NCI-H1930 (cell line): ENCODE results near the gene C19orf47.
"Not testable (repeated sequence)": the region's sequence is repeated elsewhere in the genome, so short reads cannot be mapped to it uniquely, and the experiment has no call there.

Experiments used
- DNase-seq, 2 experiments: peaks; one replicate each; lab custom pipeline; 2025; lab: John Stamatoyannopoulos, UW

Gene C19orf47

GRCh38 chr19:40348961-40349507 is 837 bp upstream of the C19orf47 start:
- DNase-seq: peak in 1 of 2 experiments; percentile 13

- no peak for DNase-seq
These were observed 3.8 kb downstream of the C19orf47 start for GRCh38 chr19:40344422-40344821.

GRCh38 chr19:40342644-40343311 is 5.4 kb downstream of the C19orf47 start:
- no peak for DNase-seq

DNA sequence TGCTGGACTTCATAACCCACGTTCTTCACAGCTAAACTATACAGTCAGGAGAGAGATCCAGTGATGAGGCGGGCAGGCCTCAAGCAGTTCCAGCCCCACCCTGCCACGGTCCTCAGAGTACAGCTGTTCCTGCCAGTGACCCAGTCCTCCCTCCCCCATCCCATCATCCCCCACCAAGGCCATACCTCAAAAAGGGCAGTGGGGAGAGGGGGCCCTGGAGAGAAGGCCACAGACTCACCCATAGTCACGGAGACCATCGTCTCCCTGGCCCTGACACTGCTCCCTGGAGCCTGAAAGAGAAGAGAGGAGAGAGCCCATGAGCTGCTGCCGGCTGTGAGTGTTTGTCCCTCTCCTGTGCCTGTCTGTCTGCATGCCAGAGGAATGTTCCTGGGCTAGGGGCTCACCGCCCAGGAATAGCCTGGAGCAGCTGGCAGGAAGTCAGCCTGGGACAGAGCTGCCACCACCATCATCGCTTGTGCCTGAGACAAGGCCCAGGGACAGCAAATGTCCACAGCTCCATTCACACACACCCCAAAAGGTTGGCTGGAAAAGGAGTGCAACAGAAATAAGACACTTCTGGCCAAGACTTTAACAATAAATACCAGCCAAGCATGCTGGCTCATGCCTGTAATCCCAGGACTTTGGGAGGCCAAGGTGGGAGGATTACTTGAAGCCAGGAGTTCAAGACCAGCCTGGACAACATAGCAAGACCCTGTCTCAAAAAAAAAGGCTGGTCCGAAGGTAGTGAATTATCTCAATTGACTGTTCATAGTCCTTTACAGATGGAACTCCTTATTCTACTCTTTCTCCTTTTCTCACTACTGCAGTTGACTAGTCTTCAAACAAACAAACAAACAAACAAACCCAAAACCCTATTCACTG is 6.4 kb downstream of the C19orf47 start:
- no peak for DNase-seq

DNA sequence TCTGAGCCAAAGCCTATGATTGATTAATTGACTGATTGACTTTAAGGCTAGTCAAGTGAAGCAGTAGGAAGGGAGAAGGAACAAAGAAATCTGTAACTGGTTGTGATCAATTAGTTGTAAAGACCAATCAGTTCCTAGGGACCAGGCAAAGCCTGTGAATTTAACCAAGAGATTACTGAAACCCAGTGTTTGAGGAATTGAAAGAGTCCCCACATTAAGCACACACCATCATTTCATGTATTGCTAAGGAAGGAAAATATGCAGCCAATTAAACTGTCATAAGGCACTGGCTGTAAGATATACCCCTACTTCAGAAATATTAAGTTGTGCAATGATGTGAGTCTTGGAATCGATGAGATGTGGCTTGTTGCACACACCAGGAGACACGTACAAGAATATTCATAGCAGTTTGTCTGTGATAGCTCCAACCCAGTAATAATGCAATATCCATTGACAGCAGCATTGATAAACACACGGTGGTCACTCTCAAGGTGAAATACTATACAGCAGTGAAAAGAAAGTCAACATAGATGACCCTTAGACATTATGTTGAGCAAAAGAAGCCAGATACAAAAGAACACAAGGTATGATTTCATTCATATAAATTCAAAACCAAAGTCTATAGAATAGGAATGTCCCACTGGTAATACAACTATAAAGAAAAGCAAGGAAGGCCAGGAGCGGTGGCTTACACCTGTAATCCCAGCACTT is 9.0 kb downstream of the C19orf47 start:
- DNase-seq: no peak

- DNase-seq: no peak
These were observed 10.6 kb downstream of the C19orf47 start for GRCh38 chr19:40337594-40337993.

DNA sequence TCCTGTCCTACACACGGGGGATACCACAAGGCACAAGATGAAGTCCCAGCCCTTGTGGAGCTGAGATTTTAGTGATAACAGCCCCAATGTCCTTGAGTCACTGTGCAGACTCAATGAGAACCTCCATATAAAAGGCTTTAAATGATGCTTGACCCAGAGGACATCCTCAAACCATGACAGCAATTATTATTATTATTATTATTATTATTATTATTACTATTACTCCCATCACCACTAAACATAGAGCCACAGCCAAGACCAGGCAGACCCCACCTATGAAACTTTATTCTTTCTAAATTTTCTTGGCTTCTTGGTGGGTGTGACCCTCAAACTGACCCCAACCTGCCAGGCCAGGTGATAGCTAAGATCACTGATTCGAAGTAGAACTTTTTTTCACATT is 11.1 kb downstream of the C19orf47 start:
- no peak for DNase-seq

- DNase-seq: no peak
These were observed 11.6 kb downstream of the C19orf47 start for GRCh38 chr19:40336601-40336900.

DNA sequence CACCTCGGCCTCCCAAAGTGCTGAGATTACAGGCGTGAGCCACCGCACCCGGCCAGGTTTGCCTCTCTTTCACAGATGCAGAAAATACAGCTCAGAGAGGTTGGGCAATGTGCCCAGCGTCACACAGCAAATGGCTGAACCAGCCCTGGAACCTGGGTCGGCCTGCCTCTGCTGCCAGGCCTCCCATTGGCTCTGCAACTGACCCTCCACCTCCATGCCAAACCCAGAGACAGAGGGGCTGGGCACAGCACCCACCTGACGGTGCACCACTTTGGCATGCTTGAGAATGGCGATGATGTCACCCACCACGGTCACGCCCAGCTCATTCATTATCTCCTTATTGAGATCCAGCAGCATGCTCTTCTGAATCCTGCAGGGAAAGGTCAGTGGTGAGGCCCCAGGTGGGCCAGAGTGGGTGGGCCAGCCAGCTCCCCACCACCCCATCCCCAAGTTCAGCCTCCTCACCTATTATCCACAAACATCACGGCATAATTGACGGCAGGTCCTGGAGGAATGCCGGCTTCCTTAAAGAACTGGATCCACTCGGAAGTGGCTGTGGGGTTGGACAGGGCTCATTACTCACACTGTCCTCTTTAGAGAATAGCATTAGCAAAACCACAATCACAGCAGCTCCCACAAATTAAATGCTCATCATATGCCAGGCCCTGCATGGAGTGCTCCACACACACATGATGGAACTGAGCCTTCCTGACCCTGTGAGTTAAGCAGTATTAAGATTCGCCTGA is 12.2 kb downstream of the C19orf47 start:
- DNase-seq: no peak

DNA sequence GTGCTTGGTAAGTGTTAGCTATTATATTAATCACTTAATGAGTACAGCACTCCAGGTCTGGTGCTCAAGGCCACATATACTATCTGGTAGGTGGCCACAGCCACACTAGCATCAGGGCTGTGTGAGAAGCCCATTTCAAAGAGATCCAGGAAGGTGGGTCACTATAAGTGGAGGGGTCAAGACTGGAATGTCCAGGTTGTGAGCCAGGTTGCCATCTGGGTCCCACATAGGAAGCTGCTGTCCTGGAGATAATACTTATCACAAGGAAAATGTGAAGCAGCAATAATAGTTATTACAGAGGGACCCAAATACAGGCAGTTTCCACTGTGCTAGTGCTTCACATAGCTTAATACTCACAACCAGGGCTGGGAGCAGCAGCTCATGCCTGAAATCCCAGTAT is 13.1 kb downstream of the C19orf47 start:
- DNase-seq: no peak

DNA sequence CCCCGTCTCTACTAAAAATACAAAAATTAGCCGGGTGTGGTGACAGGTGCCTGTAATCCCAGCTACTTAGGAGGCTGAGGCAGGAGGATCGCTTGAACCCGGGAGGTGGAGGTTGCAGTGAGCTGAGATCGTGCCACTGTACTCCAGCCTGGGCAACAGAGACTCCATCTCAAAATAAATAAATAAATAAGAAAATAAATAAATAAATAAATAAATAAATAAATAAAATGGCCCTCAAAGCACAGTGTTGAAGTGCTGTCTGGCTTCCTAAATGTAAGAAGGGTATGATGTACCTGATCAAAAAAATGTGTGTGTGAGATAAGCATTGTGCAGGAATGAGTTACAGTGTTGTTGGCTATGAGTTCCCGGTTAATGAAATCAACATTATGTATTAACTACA is 15.1 kb downstream of the C19orf47 start:
- not testable (repeated sequence) for DNase-seq

DNA sequence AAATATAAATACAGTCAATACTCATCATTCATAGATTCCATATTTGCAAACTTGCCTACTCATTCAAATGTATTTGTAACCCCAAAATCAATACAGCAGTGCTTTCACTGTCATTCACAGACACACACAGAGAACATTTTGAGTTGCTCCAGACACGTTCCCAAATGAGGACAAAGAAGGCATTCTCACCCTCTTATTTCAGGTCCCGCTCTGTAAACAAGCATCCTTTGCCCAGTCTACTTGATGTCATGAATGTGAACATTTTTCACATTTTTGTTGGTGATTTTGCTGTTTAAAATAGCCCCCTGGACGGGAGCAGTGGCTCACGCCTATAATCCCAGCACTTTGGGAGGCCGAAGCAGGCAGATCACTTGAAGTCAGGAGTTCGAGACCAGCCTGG is 15.5 kb downstream of the C19orf47 start:
- DNase-seq: no peak

- no peak for DNase-seq
These were observed 17.1 kb downstream of the C19orf47 start for GRCh38 chr19:40331052-40331451.

DNA sequence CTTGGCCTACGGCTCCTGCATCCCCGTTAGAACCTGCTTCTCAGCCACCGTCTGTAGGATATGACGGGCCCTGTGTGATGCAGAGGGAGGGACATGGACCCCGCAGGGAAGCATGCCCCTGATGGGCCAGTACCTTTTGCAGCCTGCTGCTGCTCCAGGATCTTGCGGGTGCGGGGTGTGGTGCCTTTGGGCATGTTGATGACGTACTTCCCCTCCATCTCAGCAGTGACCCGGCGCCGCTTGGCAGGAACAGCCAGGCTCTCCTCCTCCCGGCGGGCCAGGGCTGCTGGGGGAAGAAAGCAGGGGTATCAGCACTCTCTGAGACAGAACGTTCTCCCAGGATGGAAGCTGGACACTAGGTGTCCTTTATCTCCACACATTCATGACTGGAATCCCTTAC is 22.0 kb downstream of the C19orf47 start:
- no peak for DNase-seq

DNA sequence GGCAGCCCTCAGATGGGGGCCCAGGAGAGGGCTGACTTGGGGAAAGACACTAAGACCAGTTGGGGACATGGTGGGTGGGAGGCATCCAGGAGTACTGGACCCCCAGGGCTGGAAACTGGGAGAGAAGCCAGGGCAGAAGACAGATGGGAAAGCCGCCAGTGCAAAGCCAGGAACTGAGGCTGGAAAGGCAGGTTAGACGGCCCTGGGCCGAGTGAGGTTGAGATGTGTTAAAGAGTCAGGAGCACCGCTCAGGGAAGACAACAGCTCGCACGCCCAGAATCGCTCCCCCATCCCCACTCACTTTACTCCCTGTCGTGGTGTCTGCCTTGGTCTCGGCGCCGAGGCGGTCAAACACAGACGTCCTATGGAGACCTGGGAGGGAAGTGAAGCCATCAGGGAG is 24.5 kb downstream of the C19orf47 start:
- DNase-seq: no peak

- DNase-seq: no peak
These were observed 25.1 kb downstream of the C19orf47 start for GRCh38 chr19:40322951-40323615.

GRCh38 chr19:40322271-40322610 is 26.0 kb downstream of the C19orf47 start:
- no peak for DNase-seq

DNA sequence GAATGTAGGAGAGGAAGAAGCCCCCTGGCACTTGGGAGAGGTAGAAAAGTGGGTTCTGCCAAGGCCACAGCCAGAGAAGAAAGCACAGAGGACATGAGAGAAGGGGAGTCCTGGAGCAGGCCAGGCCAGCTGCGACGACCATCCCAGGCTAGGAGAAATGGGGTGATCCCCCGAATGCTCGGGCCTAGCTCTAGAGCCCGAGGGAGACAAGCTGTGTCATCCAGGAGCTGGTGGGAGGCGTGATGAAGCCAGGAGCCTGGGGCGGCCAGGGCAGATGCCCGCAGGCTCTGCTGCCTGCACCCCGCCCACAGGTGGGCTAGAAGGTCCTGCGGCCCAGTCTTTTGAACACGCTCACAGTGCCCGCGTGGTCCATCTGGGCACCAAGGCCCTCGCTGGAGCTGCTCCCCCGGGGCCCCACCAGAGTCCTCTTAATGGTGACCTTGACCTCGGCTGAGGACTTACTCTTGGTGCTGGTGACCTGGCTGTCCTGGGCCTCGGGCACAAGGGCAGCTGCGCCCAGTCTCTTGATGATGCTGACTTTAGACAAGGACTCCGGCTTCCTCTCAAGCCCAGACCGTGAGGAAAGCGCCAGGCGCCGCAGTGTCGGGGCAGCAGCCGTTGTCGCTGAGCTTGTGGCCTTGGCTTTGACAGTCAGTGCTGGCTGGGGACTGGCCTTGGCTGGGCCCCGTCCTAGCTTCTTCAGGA is 26.5 kb downstream of the C19orf47 start:
- DNase-seq: no peak

GRCh38 chr19:40321076-40321475 is 27.1 kb downstream of the C19orf47 start:
- DNase-seq: no peak

DNA sequence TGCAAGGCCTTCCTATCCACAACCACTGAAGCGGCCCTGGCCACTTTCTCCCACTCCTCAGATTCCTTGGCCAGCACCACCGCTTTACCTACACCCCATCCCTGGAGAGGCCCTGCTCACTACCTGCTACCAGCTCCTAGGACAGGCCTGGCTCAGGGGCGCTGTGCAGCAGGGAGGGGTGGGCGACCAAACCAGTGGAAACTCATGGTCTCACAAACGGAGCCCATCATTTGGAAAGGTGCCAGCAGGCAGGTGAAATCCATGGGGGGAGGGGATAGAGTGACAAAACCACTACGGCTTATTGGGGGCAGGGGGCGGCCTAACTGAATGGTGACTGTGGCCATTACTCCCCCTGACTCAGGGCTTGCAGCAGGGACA is 27.6 kb downstream of the C19orf47 start:
- no peak for DNase-seq

DNA sequence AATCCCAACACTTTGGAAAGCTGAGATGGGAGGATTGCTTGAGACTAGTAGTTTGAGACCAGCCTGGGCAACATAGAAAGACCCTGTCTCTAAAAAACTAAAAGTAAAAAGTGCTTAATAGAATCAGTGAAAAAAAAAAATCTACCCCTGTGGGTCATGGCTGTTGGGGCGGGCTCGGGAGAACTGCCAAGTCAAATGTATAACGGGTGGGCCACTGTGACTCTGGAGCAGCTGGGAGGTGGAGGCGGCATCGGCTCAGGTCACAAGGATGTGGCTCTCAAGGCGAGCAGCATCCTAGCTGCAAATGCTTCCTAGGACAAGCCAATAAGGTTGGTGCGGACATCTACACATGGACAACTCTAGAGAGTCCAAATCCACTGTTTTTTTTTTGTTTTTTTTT is 30.9 kb downstream of the C19orf47 start:
- no peak for DNase-seq
